Ovary (tissue), 10 donors: ENCODE measurements around the gene LAMB3. TPM values are rescaled to one million over a fixed set of nuclear protein-coding genes. Genes with fewer than 3 reads are reported as not detected.
"Not testable (repeated sequence)": the region's sequence is repeated elsewhere in the genome, so short reads cannot be mapped to it uniquely, and the experiment has no call there.

Experiments
- DNase-seq, 5 donors: peaks; one replicate each; pipeline ENCODE4 v3.0.0-alpha.2; 2019 to 2020
- H3K27ac ChIP-seq, 2 donors: fragments of 200-600 bp; one replicate each; pipeline versions ENCODE4 v1.5.1 to v1.8.0; 2019 to 2022
- H3K27me3 ChIP-seq: fragments of 200-600 bp; one replicate; pipeline ENCODE4 v1.8.0; 2022
- H3K36me3 ChIP-seq: fragments of 200-600 bp; sonication (generic); one replicate; pipeline ENCODE4 v1.5.1; 2019
- H3K4me1 ChIP-seq: one replicate; pipeline ENCODE4 v1.8.1; 2013; ENCODE audit warnings: mild to moderate bottlenecking, moderate library complexity; ENCODE audit not compliant: insufficient read depth
- H3K4me3 ChIP-seq: fragments of 200-600 bp; sonication (generic); one replicate; pipeline ENCODE4 v1.5.1; 2017
- H3K9me3 ChIP-seq, 2 donors: fragments of 200-600 bp in 1 of 2; sonication (generic) in 1 of 2; one replicate each; pipeline versions ENCODE4 v1.5.1 to v1.8.1; 2013 to 2019; ENCODE audit warnings: mild to moderate bottlenecking in 1 of 2, moderate library complexity in 1 of 2
- EP300 ChIP-seq: sonication (generic); formaldehyde crosslinking; IDR thresholded peaks from one replicate; pipeline ENCODE4 v1.6.1; 2017; ENCODE audit warnings: antibody characterized with exemption
- POLR2A ChIP-seq: fragments of 450-650 bp; IDR thresholded peaks from one replicate; pipeline ENCODE4 v1.6.1; 2017; ENCODE audit warnings: antibody characterized with exemption, mild to moderate bottlenecking, moderate library complexity
- WGBS, 3 donors: extraction: QIAGEN DNeasy Blood & Tissue Kit in 1 of 3; methylation state at CpG; one replicate each; pipeline versions ENCODE4 v1.1.5 to v1.1.7; 2013 to 2017; 5-methylcytosine and 5-hydroxymethylcytosine counted together
- intact Hi-C, 4 donors: fragments of 100-400 bp; cut with DNase I; formaldehyde crosslinking; loops; one replicate each; pipeline versions ENCODE4 v1.11.0 to v1.15.1; 2022 to 2023
- long read RNA-seq, 3 donors: library from polyadenylated mRNA in 2 of 3; unstranded in 2 of 3; transcript quantifications; one replicate each; pipeline ENCODE4 v2.0.0 and lab custom pipeline, GENCODE V29; 2021 to 2026
- polyA plus RNA-seq, 2 donors: library from polyadenylated mRNA; stranded (reverse); fragments of 200-250 nt in 1 of 2; fragments of 350-450 nt in 1 of 2; fragmentation: Illumina TruSeq in 1 of 2; extraction: RNeasy Lipid Tissue Mini Kit (QIAGEN cat#74804) in 1 of 2; gene quantifications; one replicate each; pipeline ENCODE4 v1.2.3, GENCODE V29; 2013 to 2014
- total RNA-seq, 7 donors: library from RNA; depleted of rRNA in 2 of 7; stranded (reverse); fragments of >200 nt in 2 of 7; fragmentation: NEBNext Ultra II Directional in 3 of 7; extraction: Animal tissue kit (Norgen Biotek cat#: 25700) in 3 of 7; gene quantifications; one replicate each; pipeline versions ENCODE4 v1.1.0 to v1.2.4, GENCODE V29; 2016 to 2023
- TF ChIP-seq, protein P1 (sequence below), 3 donors: fragments of 450-650 bp in 2 of 3; fragments of 200-600 bp in 1 of 3; IDR thresholded peaks; one replicate each; pipeline versions ENCODE4 v1.5.1 to v1.8.0; 2016 to 2022; ENCODE audit warnings: antibody characterized with exemption in 3 of 3, mild to moderate bottlenecking in 1 of 3
- donor health status: DM: no; HTN: no; CAD: no; lungs with moderate emphysema.
- donor health status: DM: no; HTN: no; CAD: no.
- donor health status: Bipolar disorder and iron deficiency.
- donor health status: DM: yes; HTN: yes; CAD: no.
- donor health status: DM: no; HTN: no; CAD: no.
- donor health status: DM: yes; HTN: yes; CAD: no.

LAMB3 gene
- total RNA-seq (10 to 100 TPM in 1 of 7 donors, 1 to 10 TPM in 4, under 1 TPM in 2; 0.58 to 56.9 (median 4.2) TPM), polyA plus RNA-seq (1 to 10 TPM in 1 of 2 donors, under 1 TPM in 1; 0.54 to 7.0 TPM)
- long read RNA-seq, donor 1, partial matches to known transcripts, result 5 of 6 reads
- long read RNA-seq, donor 1, other reads (novel, unspliced or antisense), result 1 of 6 reads
- long read RNA-seq, donor 2, result 0 reads
- long read RNA-seq, donor 3, full-length matches to known transcripts, result 10 of 15 reads
- long read RNA-seq, donor 3, partial matches to known transcripts, result 2 of 15 reads
- long read RNA-seq, donor 3, other reads (novel, unspliced or antisense), result 3 of 15 reads

DNA sequence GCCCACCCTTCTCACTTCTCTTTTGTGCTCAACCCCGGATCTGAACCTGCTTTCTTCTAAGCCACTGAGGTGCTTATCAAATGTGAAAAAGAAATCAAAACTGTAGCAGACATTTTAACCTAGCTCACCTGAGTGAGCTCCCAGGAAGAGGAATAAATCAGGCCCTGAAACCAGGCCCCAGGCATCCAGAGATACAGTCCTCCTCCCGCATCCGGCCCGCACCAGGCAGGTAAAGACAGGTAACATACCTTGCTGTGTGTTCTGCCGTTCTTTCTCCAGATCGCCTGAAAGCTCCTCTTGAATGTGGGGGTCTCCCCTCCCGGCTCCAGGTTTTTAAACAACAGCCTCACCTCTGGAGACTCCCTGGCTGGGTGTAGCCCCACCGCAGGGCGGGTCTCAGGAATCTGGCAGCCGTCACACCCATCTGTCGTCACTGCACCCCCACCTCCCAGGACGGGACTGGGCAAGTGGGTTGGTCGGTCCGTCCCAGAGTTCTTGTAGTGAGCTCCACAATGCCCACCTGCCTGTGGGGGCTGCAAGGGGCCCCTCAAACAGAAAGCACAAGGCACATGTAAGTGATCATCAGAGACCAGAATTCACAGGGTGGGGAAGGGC, at the start of gene LAMB3:
TSS of gene LAMB3 (minus strand) at position 305 of the 615 bp plus-strand sequence. CDS start 1,481 bp downstream, outside the sequence.
- TF ChIP-seq EP300, result no peak
- TF ChIP-seq, protein P1, sequence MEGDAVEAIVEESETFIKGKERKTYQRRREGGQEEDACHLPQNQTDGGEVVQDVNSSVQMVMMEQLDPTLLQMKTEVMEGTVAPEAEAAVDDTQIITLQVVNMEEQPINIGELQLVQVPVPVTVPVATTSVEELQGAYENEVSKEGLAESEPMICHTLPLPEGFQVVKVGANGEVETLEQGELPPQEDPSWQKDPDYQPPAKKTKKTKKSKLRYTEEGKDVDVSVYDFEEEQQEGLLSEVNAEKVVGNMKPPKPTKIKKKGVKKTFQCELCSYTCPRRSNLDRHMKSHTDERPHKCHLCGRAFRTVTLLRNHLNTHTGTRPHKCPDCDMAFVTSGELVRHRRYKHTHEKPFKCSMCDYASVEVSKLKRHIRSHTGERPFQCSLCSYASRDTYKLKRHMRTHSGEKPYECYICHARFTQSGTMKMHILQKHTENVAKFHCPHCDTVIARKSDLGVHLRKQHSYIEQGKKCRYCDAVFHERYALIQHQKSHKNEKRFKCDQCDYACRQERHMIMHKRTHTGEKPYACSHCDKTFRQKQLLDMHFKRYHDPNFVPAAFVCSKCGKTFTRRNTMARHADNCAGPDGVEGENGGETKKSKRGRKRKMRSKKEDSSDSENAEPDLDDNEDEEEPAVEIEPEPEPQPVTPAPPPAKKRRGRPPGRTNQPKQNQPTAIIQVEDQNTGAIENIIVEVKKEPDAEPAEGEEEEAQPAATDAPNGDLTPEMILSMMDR (IDR thresholded peaks at IDR 0.05), result no peak
- TF ChIP-seq POLR2A, result no peak
- Histone ChIP-seq H3K27me3 (no peaks in the 10 kb centered on the region), H3K4me1 (peaks cover 16% of the 10 kb centered on the region), H3K36me3 (no peaks in the 10 kb centered on the region), H3K4me3 (no peak within 1 kb of the TSS), H3K9me3 (no peaks in the 10 kb centered on the region), H3K27ac (no peak within 1 kb of the TSS)
- DNase-seq, result no peak
- intact Hi-C loops, result no loop called here
- WGBS, 3 donors, result 86 to 91% (median 86%) methylated on average over 14 of the region's 14 CpGs

DNA sequence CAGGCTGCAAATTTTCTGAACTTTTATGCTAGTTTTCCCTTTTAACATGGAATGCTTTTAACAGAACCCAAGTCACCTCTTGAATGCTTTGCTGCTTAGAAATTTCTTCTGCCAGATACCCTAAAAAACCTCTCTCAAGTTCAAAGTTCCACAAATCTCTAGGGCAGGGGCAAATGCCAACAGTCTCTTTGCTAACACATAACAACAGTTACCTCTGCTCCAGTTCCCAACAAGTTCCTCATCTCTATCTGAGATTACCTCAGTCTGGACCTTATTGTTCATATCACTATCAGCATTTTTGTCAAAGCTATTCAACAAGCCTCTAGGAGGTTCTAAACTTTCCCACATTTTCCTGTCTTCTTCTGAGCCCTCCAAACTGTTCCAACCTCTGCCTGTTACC, 48.5 kb upstream of the LAMB3 start:
- H3K27me3 ChIP-seq, H3K9me3 ChIP-seq, H3K4me3 ChIP-seq, H3K36me3 ChIP-seq, DNase-seq, H3K27ac ChIP-seq, intact Hi-C loops: not testable (repeated sequence)
- H3K4me1 ChIP-seq, result peaks cover 15% of the 10 kb centered on the region

DNA sequence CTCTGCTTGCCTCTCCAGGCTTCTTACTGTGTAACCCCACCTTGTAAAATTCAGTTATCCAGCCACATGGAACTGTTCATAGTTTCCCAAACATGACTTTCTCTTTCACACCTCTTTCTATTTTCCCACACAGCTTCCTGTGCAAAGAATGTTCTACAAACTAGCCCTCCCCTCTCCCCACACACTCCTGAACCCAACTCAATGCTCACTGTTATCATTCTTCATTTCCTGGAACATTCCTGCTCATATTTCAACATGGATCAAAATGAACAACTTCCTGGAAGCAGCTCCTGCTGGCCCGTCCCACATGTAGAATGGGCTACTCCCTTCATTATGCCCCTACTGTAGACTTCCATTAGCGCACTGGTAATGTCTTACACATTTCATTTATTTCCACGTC, 44.9 kb upstream of the LAMB3 start:
- peaks cover 3% of the 10 kb centered on the region for H3K4me1 ChIP-seq
- intact Hi-C loops, result loop anchor here in 2 of 4 donors (5.0 to 10.0 kb wide), 2 partner anchors 48 to 50 kb away; no protein-coding TSS in a partner anchor
- WGBS, 3 donors, result 70 to 77% (median 74%) methylated on average over 3 of the region's 3 CpGs
- no peaks in the 10 kb centered on the region for H3K9me3 ChIP-seq
- H3K4me3 ChIP-seq, result no peak overlapping the region
- H3K27me3 ChIP-seq, result no peaks in the 10 kb centered on the region
- TF ChIP-seq EP300, result no peak
- TF ChIP-seq POLR2A, result no peak
- TF ChIP-seq, protein P1 (IDR thresholded peaks at IDR 0.05), result no peak
- peak overlapping the region in 1 of 2 donors; percentile 18 for H3K27ac ChIP-seq
- no peak for DNase-seq
- H3K36me3 ChIP-seq, result no peaks in the 10 kb centered on the region

DNA sequence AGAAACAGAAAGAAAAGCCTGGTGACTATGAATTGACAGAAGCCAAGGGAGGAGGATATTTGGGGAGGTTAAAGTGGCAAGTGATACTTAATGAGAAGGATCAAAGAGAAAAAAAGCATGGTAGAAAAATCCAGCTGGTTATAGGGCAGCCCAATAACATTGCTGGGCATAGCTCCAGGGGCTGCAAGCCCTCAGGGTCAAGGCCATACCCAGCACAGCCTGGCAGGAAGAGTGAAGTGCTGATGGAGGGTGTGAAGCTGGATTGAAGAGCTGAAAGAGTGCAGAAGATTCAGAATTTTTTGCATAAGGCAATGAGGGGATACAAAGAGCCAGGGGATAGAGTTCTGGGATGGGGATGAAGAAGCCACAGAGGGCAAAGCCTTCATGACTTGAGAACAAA, 44.4 kb upstream of the LAMB3 start:
- TF ChIP-seq, protein P1 (IDR thresholded peaks at IDR 0.05), result no peak
- TF ChIP-seq EP300, result no peak
- TF ChIP-seq POLR2A, result no peak
- peak overlapping the region in 1 of 2 donors; percentile 18 for H3K27ac ChIP-seq
- H3K9me3 ChIP-seq, result no peaks in the 10 kb centered on the region
- intact Hi-C loops, result loop anchor here in 2 of 4 donors (5.0 to 10.0 kb wide), 2 partner anchors 48 to 51 kb away; no protein-coding TSS in a partner anchor
- H3K4me1 ChIP-seq, result peaks cover 3% of the 10 kb centered on the region
- no peak overlapping the region for H3K4me3 ChIP-seq
- no peak for DNase-seq
- no peaks in the 10 kb centered on the region for H3K36me3 ChIP-seq
- H3K27me3 ChIP-seq, result no peaks in the 10 kb centered on the region
